HepG2 (cell line): ENCODE results near the gene PKMYT1. TPM values are rescaled to one million over a fixed set of nuclear protein-coding genes. Genes with fewer than 3 reads are reported as not detected.

Experiments used
- ATAC-seq: fragments of 200-7000 bp; cut with Tn5 transposase; 3 replicates; pipeline ENCODE4 v1.9.1; 2020; ENCODE audit warnings: mild to moderate bottlenecking, moderate library complexity
- BruUV-seq: library from RNA; stranded (reverse); fragments of 400-500 nt; replicated peaks from 2 replicates; lab custom pipeline; 2021; lab: Mats Ljungman, UMichigan
- CTCF ChIA-PET: fragments of 300-600 bp; formaldehyde crosslinking; extraction: SDS; loops from one replicate; lab custom pipeline; 2021; ENCODE audit warnings: low total read pairs, inconsistent platforms, low intra/inter-chr PET ratio; lab: Yijun Ruan, JAX
- POLR2A ChIA-PET: fragments of 350-600 bp; sonication (Branson Sonifier 250); formaldehyde crosslinking; loops from one replicate; lab custom pipeline; 2020; ENCODE audit warnings: antibody characterized with exemption, inconsistent platforms; lab: Yijun Ruan, JAX
- DNase-seq: peaks from one replicate; pipeline ENCODE4 v3.0.0-alpha.2; 2015; ENCODE audit warnings: low spot score
- FAIRE-seq: peaks from 3 replicates; lab custom pipeline; 2011; peaks lifted over from hg19 to GRCh38; lab: Jason Lieb, UNC
- H2AFZ ChIP-seq: one replicate; pipeline ENCODE4 v1.6.1; 2011; ENCODE audit warnings: low read length, inconsistent platforms
- H3K27ac ChIP-seq: fragments of 300-600 bp; 3 replicates; pipeline ENCODE4 v1.8.0; 2011; ENCODE audit warnings: mixed run types, mild to moderate bottlenecking, mixed read lengths, low read length, inconsistent platforms; ENCODE audit not compliant: insufficient read depth; ENCODE audit errors: extremely low read length
- H3K27me3 ChIP-seq, 2 experiments: fragments of 200-600 bp in 1 of 2; 2 replicates in 1 of 2; 3 replicates in 1 of 2; pipeline versions ENCODE4 v1.6.0 to v1.8.0; 2011; ENCODE audit warnings: low read length in 2 of 2, mild to moderate bottlenecking in 2 of 2, moderate library complexity in 2 of 2, inconsistent platforms in 1 of 2; ENCODE audit not compliant: insufficient read depth in 2 of 2, control insufficient read depth in 1 of 2
- H3K36me3 ChIP-seq, 2 experiments: fragments of 200-600 bp in 1 of 2; replicated peaks in 1 of 2; 2 replicates in 1 of 2; 3 replicates in 1 of 2; pipeline versions ENCODE4 v1.5.1 to v1.8.0; 2011; ENCODE audit warnings: low read length in 2 of 2, inconsistent platforms in 1 of 2; ENCODE audit not compliant: insufficient read depth in 2 of 2, control insufficient read depth in 1 of 2
- H3K4me1 ChIP-seq: 2 replicates; pipeline ENCODE4 v1.5.1; 2012; ENCODE audit warnings: low read length, inconsistent platforms; ENCODE audit not compliant: insufficient read depth
- H3K4me2 ChIP-seq: 2 replicates; pipeline ENCODE4 v1.6.0; 2011; ENCODE audit warnings: low read depth, low read length, inconsistent platforms
- H3K4me3 ChIP-seq, 3 experiments: fragments of 200-600 bp in 1 of 3; sonication (generic), shearing (Covaris generic) in 1 of 3; replicated peaks in 1 of 3; 2 replicates each; pipeline ENCODE4 v1.5.1; 2011 to 2016; ENCODE audit warnings: low read length in 3 of 3, inconsistent platforms in 2 of 3, low read depth in 2 of 3, mild to moderate bottlenecking in 2 of 3, control low read depth in 1 of 3, mixed read lengths in 1 of 3; ENCODE audit not compliant: insufficient read depth in 1 of 3
- H3K79me2 ChIP-seq: one replicate; pipeline ENCODE4 v1.6.1; 2011; ENCODE audit warnings: low read length, inconsistent platforms; ENCODE audit not compliant: insufficient read depth
- H3K9ac ChIP-seq: 2 replicates; pipeline ENCODE4 v1.6.0; 2011; ENCODE audit warnings: mild to moderate bottlenecking, low read depth, low read length, inconsistent platforms; ENCODE audit not compliant: insufficient read depth
- H3K9me3 ChIP-seq: 2 replicates; pipeline ENCODE4 v1.5.1; 2012; ENCODE audit warnings: mild to moderate bottlenecking, low read length
- H4K20me1 ChIP-seq: 2 replicates; pipeline ENCODE4 v1.6.0; 2011; ENCODE audit warnings: inconsistent platforms, mild to moderate bottlenecking, low read length, moderate library complexity; ENCODE audit not compliant: insufficient read depth
- HNF1B ChIP-seq: sonication (generic); formaldehyde crosslinking; IDR thresholded peaks from 2 replicates; pipeline ENCODE4 v1.5.1; 2020; ENCODE audit warnings: mild to moderate bottlenecking, moderate library complexity, missing genetic modification reagents
- IRX3 ChIP-seq: sonication (generic); formaldehyde crosslinking; IDR thresholded peaks from 2 replicates; pipeline ENCODE4 v1.8.1; 2023; ENCODE audit warnings: mild to moderate bottlenecking, low read depth, missing genetic modification reagents, borderline replicate concordance
- MAX ChIP-seq: IDR thresholded peaks from 2 replicates; pipeline ENCODE4 v1.6.1; 2012; ENCODE audit warnings: inconsistent platforms
- SIN3B ChIP-seq: fragments of 150-350 bp; IDR thresholded peaks from 2 replicates; pipeline ENCODE4 v1.6.1; 2014; ENCODE audit warnings: low read length
- ZNF629 ChIP-seq: sonication (generic); formaldehyde crosslinking; conservative IDR thresholded peaks from 2 replicates; pipeline ENCODE4 v1.5.0; 2020; ENCODE audit warnings: missing genetic modification reagents
- WGBS: methylation state at CpG from one replicate; pipeline ENCODE4 v1.1.6; 2017; ENCODE audit warnings: low lambda C conversion rate; 5-methylcytosine and 5-hydroxymethylcytosine counted together
- in situ Hi-C: cut with HindIII; loops from 2 replicates; pipeline ENCODE4 v1.10.0; 2017; ENCODE audit warnings: low pct_unique_long_range_greater_than_20kb; ENCODE audit not compliant: extremely low pct_ligation_motif_present
- intact Hi-C: fragments of 100-400 bp; cut with micrococcal nuclease; formaldehyde crosslinking; loops from one replicate; pipeline ENCODE4 v1.10.0; 2022; ENCODE audit not compliant: unreplicated experiment
- polyA plus RNA-seq, 8 experiments: library from polyadenylated mRNA; depleted of rRNA in 3 of 8; stranded (reverse) in 7 of 8; unstranded in 1 of 8; fragments of >200 nt; fragmentation: Illumina TruSeq in 4 of 8; extraction: Trizol in 4 of 8; gene quantifications; 2 replicates each; pipeline versions ENCODE4 v1.2.1 to v1.2.3, GENCODE V29; 2011 to 2016; ENCODE audit warnings: low read depth in 4 of 8, missing spikeins in 1 of 8, mixed read lengths in 1 of 8; ENCODE audit not compliant: insufficient read depth in 1 of 8
- total RNA-seq, 5 experiments: library from RNA; depleted of rRNA; stranded (reverse); fragments of >200 nt; fragmentation: Illumina TruSeq; extraction: Trizol; gene quantifications; 2 replicates each; pipeline ENCODE4 v1.2.3, GENCODE V29; 2016; ENCODE audit warnings: low read depth in 1 of 5

PKMYT1 gene
- total and polyA plus RNA-seq, 2 of the 13 experiments (the other 11 are each of a cell fraction or from before 2014, with no cell fraction given): 7.0 to 27.8 TPM

DNA sequence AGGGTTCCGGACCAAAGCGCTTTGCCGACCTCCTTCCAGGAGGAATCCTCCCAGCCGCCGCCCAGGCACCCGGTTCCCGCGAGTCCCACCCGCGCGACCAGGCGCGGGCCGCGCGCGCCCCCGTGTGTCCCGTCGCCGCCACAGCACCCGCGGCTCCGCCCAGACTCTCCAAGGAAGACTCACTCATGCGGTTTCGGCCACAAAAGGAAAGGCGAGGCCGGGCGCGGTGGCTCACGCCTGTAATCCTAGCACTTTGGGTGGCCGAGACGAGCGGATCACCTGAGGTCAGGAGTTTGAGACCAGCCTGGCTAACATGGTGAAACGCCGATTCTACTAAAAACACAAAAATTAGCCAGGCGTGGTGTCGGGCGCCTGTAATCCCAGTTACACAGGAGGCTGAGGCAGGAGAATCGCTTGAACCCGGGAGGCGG lies 3.5 kb upstream of the PKMYT1 start (continued):
- TF ChIP-seq MAX (peak; percentile 57; the same call in 1 of the 2 replicates), IRX3 (CRISPR knock-in tag) (0 out of 2 replicates have a peak, but pooled peaks have one; percentile 51), HNF1B (CRISPR knock-in tag) (0 out of 2 replicates have a peak, but pooled peaks have one; percentile 16)
- TF ChIP-seq, all 625 proteins: peak for 56

DNA sequence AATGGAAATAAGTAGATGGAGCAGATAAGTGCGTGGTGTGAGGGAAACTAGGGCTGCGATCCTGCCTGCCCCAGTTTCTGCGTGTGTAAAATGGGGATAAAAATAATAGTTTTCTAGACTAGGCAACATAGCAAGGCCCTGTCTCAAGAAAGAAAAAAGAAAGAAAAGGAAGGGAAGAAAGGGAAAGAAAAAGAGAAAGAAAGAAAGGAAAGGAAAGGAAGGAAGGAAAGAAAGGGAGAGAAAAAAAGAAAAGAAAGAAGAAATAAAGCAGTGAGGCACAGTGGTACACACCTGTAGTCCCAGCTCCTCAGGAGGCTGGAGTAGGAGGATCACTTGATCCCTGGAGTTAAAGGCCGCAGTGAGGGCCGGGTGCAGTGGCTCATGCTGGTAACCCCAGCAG lies 2.2 kb upstream of the PKMYT1 start:
- no peak for ATAC-seq
- Histone ChIP-seq H3K27ac (no peak overlapping the region), H3K79me2 (peaks cover 8% of the 10 kb centered on the region), H3K36me3 (no peaks in the 10 kb centered on the region), H3K9ac (no peak overlapping the region), H3K4me3 (no peak overlapping the region), H3K4me2 (no peak overlapping the region), H3K4me1 (peaks cover 26% of the 10 kb centered on the region), H2AFZ (no peak overlapping the region), H4K20me1 (no peaks in the 10 kb centered on the region), H3K27me3 (peaks cover 8 to 30% of the 10 kb centered on the region in 2 experiments; a peak in 4 of 5 replicates), H3K9me3 (no peaks in the 10 kb centered on the region)
- TF ChIP-seq ZNF629 (CRISPR knock-in tag): 0 out of 2 replicates have a peak, but pooled peaks have one; percentile 15
- no peak for TF ChIP-seq SIN3B
- POLR2A ChIA-PET: interaction anchor here (0.6 to 3.9 kb wide), 4 partner anchors 18 to 230 kb away, joined by 3 to 48 read pairs (median 17); partner anchors contain the start of genes HCFC1R1, KREMEN2, SRRM2 and THOC6
- FAIRE-seq: no peak
- CTCF ChIA-PET: no interaction called here
- DNase-seq: no peak
- in situ Hi-C loops (no loop called here), intact Hi-C loops (loop anchor here (2.0 kb wide), 1 partner anchor 18 kb away; the partner anchor contains the start of gene KREMEN2)
- 46% methylated on average over 5 of the region's 5 CpGs for WGBS
- BruUV-seq: no TSS peak
